ENCODE measurements around the gene SOAT2. TPM values are rescaled to one million over a fixed set of nuclear protein-coding genes. Genes with fewer than 3 reads are reported as not detected.

The SOAT2 gene
- total and polyA plus RNA-seq, 2 of the 4 experiments (the other 2 are of a cell fraction) = 0.18 to 0.39 TPM

DNA sequence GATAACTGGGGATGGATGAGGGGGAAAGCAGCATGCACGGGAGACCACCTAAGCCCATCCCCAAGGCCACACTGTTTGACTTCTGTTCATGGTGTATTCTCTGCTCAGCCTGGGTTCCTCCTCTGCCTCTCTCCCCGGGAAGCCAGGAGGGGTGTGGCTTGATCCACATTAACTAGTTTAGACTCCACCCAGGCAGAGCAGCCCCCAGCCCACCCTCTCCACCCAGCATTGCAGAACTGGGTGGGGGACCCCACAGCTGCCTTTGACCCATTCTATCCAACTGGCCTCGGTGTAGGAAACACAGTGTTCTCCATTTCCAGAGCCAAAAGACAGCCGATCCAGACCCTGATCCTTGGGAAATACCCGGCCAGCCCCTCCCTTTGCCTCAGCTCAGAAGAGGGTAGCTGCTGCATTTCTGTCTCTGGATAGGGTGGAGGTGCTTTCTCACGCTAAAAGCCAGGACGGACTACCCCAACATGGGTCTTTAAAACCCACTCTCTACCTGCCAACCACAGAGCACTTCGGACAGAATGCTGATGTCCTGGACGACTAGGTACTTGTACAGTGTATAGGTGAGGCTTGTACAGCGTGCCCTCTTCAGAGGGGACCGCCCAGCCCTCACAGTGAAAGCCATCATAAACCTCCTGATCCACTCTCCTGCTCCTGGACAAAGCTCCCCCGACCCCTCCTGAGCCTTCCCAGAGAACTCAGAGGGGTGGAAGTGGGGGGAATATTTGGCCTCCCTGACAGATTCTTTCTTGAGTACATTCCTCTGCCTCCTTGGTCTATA, 33.5 kb upstream of the SOAT2 start:
- ATAC-seq (ENCODE audit: low read depth) = no peak
- CTCF ChIA-PET = no interaction called here
- WGBS, 2 experiments (ENCODE audit: extremely low coverage in 2 of 2, insufficient read length in 1 of 2) = 29% methylated on average over 1 of the region's 12 CpGs; no CpG with 5 or more reads in 1 of the 2 experiments

More for the DNA sequence above, 33.5 kb upstream of the SOAT2 start:
- POLR2A ChIA-PET (ENCODE audit: unreplicated experiment) = no interaction called here
- no peak overlapping the region for H3K4ac ChIP-seq (ENCODE audit: low read depth, low read length)
- no peak overlapping the region for H3K18ac ChIP-seq (ENCODE audit: low read depth, low read length)
- H3K27me3 ChIP-seq (ENCODE audit: control insufficient read depth, insufficient read depth, low read length) = no peaks in the 10 kb centered on the region
- no peak overlapping the region for H2AK9ac ChIP-seq (replicated peaks; ENCODE audit: low read depth, low read length, poor library complexity)
- H3K4me1 ChIP-seq (ENCODE audit: control insufficient read depth, insufficient read depth, low read length) = peaks cover 31% of the 10 kb centered on the region
- no peak for DNase-seq
- no peak overlapping the region for H3K23ac ChIP-seq (ENCODE audit: low read depth, low read length)
- no peak overlapping the region for H2BK5ac ChIP-seq (ENCODE audit: low read depth, low read length, poor library complexity, severe bottlenecking)
- no peak overlapping the region for H2AFZ ChIP-seq (replicated peaks; ENCODE audit: low read length, poor library complexity)
- in situ Hi-C loops (cut with MboI; ENCODE audit: low sequenced_read_pairs) = loop anchor here (5.0 kb wide), 1 partner anchor 117 kb away; no protein-coding TSS in a partner anchor
- H3K27ac ChIP-seq (ENCODE audit: insufficient read depth, low read length) = no peak overlapping the region
- H3K14ac ChIP-seq (replicated peaks; ENCODE audit: low read depth, low read length) = no peak overlapping the region
- H4K5ac ChIP-seq (ENCODE audit: low read depth, low read length) = no peak overlapping the region
- dilution Hi-C loops (cut with HindIII; ENCODE audit: low sequenced_read_pairs, unreplicated experiment) = no loop called here
- no peak overlapping the region for H3K9ac ChIP-seq (ENCODE audit: low read depth, low read length)
- no peak overlapping the region for H2BK120ac ChIP-seq (ENCODE audit: low read depth, low read length)
- H2BK15ac ChIP-seq (ENCODE audit: low read depth, low read length) = 0 out of 3 replicates have a peak overlapping the region, but pooled peaks have one; percentile 49
- BruUV-seq (replicated peaks) = no TSS peak
- TF ChIP-seq RFX5 (IDR thresholded peaks at IDR 0.05; ENCODE audit: low read depth, low read length) = no peak
- TF ChIP-seq POLR2A (IDR thresholded peaks at IDR 0.05; ENCODE audit: low read depth, low read length) = no peak
- H4K20me1 ChIP-seq (ENCODE audit: insufficient read depth, low read length) = no peaks in the 10 kb centered on the region; the same call in 1 of the 2 replicates
- H3K56ac ChIP-seq (ENCODE audit: extremely low read depth, insufficient read depth, low read length) = no peak overlapping the region
- H3K79me1 ChIP-seq (ENCODE audit: low read depth in 1 of 2, low read length in 2 of 2) = peaks cover 16 to 65% of the 10 kb centered on the region in 2 experiments; a peak in 3 of 4 replicates
- no peaks in the 10 kb centered on the region for H3K9me3 ChIP-seq (ENCODE audit: control insufficient read depth, insufficient read depth, low read length)
- H4K8ac ChIP-seq (ENCODE audit: low read depth in 2 of 2, low read length in 2 of 2) = no peak overlapping the region
- no peak overlapping the region for H3K4me2 ChIP-seq (ENCODE audit: low read depth, low read length)
- no peak overlapping the region for H2BK20ac ChIP-seq (ENCODE audit: low read depth, low read length)
- peaks cover 30% of the 10 kb centered on the region for H3K36me3 ChIP-seq (ENCODE audit: control insufficient read depth, insufficient read depth, low read length)
- intact Hi-C loops (cut with micrococcal nuclease) = no loop called here
- H4K91ac ChIP-seq (ENCODE audit: insufficient read depth, low read depth, low read length) = no peak overlapping the region
- no peak overlapping the region for H2AK5ac ChIP-seq (ENCODE audit: low read depth, low read length)
- peaks cover 15% of the 10 kb centered on the region for H3K9me1 ChIP-seq (ENCODE audit: insufficient read depth, low read length)
- H3K4me3 ChIP-seq (ENCODE audit: insufficient read depth, low read depth, low read length) = no peak overlapping the region
